SH-SY5Y (cell line): ENCODE measurements around the gene USP7.

Experiments used
- GATA2 ChIP-seq: IDR thresholded peaks from 2 replicates; pipeline ENCODE4 v1.6.1; 2011; ENCODE audit warnings: mild to moderate bottlenecking, low read depth, low read length
- GATA3 ChIP-seq: IDR thresholded peaks from 2 replicates; pipeline ENCODE4 v1.6.1; 2011; ENCODE audit warnings: low read depth, mild to moderate bottlenecking, low read length, moderate library complexity

DNA sequence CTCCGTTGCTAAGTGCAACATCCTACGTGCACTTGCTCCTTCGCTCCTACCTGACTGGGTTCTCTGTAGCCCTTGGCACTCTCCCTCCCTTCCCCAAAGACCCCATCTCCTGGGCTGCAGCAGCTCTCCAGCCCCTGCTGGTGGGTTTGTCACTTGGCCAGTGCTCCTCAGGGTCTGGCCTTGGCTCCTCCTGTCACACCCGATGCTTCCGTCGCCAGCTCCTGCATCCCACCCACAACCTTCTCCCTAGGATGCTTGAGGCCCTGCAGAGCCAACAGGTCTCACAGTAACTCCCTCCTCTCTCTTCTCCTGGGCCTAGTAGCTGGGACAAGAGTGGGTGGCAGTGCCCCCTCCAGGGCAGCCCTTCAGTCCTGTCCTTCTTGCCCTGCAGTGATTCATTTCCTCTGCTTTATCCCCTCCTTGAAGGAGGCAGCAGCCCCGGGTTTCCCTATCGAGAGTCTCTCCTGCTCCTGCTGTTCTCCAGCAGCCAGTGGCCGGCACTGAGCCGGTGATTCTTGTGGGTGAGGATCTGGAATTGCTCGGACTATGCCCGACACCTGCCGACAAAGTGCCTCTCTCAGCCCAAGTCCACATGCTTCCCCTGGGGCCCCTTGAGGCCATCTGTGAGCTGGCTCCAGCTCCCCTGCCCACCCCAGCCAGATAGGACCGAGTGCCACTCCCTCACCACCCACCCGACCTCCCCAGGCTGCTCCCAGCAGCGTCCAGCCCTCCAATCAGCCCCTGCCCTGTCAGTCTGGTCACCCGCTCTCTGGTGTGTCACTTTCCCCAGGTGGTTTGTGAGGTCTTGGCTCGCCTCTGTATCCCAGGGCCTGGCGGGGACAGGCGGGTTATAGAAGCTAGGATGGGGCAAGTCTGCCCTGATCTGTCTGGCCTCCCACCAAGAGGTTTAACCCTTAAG is 77.8 kb downstream of the USP7 start:
- TF ChIP-seq GATA3 = no peak
- TF ChIP-seq GATA2 = no peak
